K562 (cell line): ENCODE measurements around the gene RBM20. TPM values are rescaled to one million over a fixed set of nuclear protein-coding genes. Genes with fewer than 3 reads are reported as not detected.

Experiments
- ARID2 ChIP-seq: fragments of 450-650 bp; IDR thresholded peaks from 2 replicates; pipeline ENCODE4 v1.6.1; 2017; ENCODE audit warnings: antibody characterized with exemption, mild to moderate bottlenecking
- ATF3 ChIP-seq, 2 experiments: fragments of 450-650 bp in 1 of 2; sonication (generic) in 1 of 2; formaldehyde crosslinking in 1 of 2; IDR thresholded peaks in 1 of 2; conservative IDR thresholded peaks in 1 of 2; 2 replicates each; pipeline versions ENCODE4 v1.6.1 to v1.8.1; 2016 to 2023; ENCODE audit warnings: mild to moderate bottlenecking in 2 of 2, moderate library complexity in 2 of 2, inconsistent platforms in 1 of 2, missing genetic modification reagents in 1 of 2
- CBX3 ChIP-seq, 2 experiments: IDR thresholded peaks; 1 replicate in 1 of 2; 2 replicates in 1 of 2; pipeline ENCODE4 v1.6.1; 2012; ENCODE audit warnings: inconsistent platforms in 2 of 2, low read length in 2 of 2, borderline replicate concordance in 1 of 2, control low read depth in 1 of 2
- ETS1 ChIP-seq: conservative IDR thresholded peaks from 2 replicates; pipeline ENCODE4 v1.6.1; 2011; ENCODE audit warnings: low read depth, mild to moderate bottlenecking, low read length; ENCODE audit not compliant: control insufficient read depth
- GTF2A2 ChIP-seq: IDR thresholded peaks from 2 replicates; pipeline ENCODE4 v1.6.1; 2016; ENCODE audit warnings: mild to moderate bottlenecking, missing genetic modification characterization, missing compliant biosample characterization
- HNRNPUL1 ChIP-seq: fragments of 200-400 bp; formaldehyde crosslinking; IDR thresholded peaks from 2 replicates; pipeline ENCODE4 v1.6.1; 2017; ENCODE audit warnings: low read length
- MAZ ChIP-seq, 2 experiments: fragments of 450-650 bp in 1 of 2; sonication (generic) in 1 of 2; formaldehyde crosslinking; IDR thresholded peaks in 1 of 2; conservative IDR thresholded peaks in 1 of 2; 2 replicates each; pipeline versions ENCODE4 v1.4.0 to v1.5.0; 2020; ENCODE audit warnings: mild to moderate bottlenecking in 1 of 2, missing genetic modification reagents in 1 of 2
- MCM2 ChIP-seq: fragments of 450-650 bp; IDR thresholded peaks from 2 replicates; pipeline ENCODE4 v1.6.1; 2017; ENCODE audit warnings: low read depth, mild to moderate bottlenecking
- NELFE ChIP-seq: IDR thresholded peaks from 2 replicates; pipeline ENCODE4 v1.6.1; 2011; ENCODE audit warnings: mild to moderate bottlenecking; ENCODE audit not compliant: insufficient read depth, insufficient read length
- NFRKB ChIP-seq: fragments of 450-650 bp; IDR thresholded peaks from 2 replicates; pipeline ENCODE4 v1.6.1; 2016; ENCODE audit warnings: low read depth
- NR2C1 ChIP-seq, 2 experiments: fragments of 450-650 bp; IDR thresholded peaks; 2 replicates each; pipeline ENCODE4 v1.6.1; 2017; ENCODE audit warnings: mild to moderate bottlenecking in 2 of 2, antibody characterized with exemption in 1 of 2, inconsistent platforms in 1 of 2, missing compliant biosample characterization in 1 of 2, missing genetic modification characterization in 1 of 2
- NRF1 ChIP-seq, 2 experiments: fragments of 450-650 bp; IDR thresholded peaks in 1 of 2; conservative IDR thresholded peaks in 1 of 2; 2 replicates each; pipeline ENCODE4 v1.6.1; 2014; ENCODE audit warnings: mild to moderate bottlenecking in 2 of 2
- RBM22 ChIP-seq: fragments of 200-400 bp; formaldehyde crosslinking; IDR thresholded peaks from 2 replicates; pipeline ENCODE4 v1.6.1; 2018; ENCODE audit warnings: low read length, low read depth; ENCODE audit not compliant: poor library complexity, severe bottlenecking
- SREBF1 ChIP-seq: fragments of 150-350 bp; IDR thresholded peaks from 2 replicates; pipeline ENCODE4 v1.6.1; 2014; ENCODE audit warnings: antibody characterized with exemption, low read depth, low read length, borderline replicate concordance
- SRSF3 ChIP-seq: fragments of 200-400 bp; formaldehyde crosslinking; IDR thresholded peaks from 2 replicates; pipeline ENCODE4 v1.6.1; 2016; ENCODE audit warnings: mild to moderate bottlenecking, low read length, moderate library complexity; ENCODE audit not compliant: insufficient read depth
- XRCC5 ChIP-seq: fragments of 200-400 bp; formaldehyde crosslinking; IDR thresholded peaks from 2 replicates; pipeline ENCODE4 v1.6.1; 2017; ENCODE audit warnings: low read depth, mild to moderate bottlenecking, low read length
- ZNF175 ChIP-seq: fragments of 200-800 bp; sonication (Bioruptor generic); IDR thresholded peaks from 2 replicates; pipeline ENCODE4 v1.6.1; 2016; ENCODE audit warnings: low read depth, mild to moderate bottlenecking, missing genetic modification characterization, missing compliant biosample characterization
- polyA plus RNA-seq, 8 experiments: library from polyadenylated mRNA; depleted of rRNA in 4 of 8; stranded (reverse) in 5 of 8; unstranded in 3 of 8; fragments of >200 nt; fragmentation: Nextera tagmentation in 2 of 8; fragmentation: Illumina TruSeq in 1 of 8; extraction: Ambion mirVana in 2 of 8; extraction: Trizol in 1 of 8; gene quantifications; 2 replicates each; pipeline versions ENCODE4 v1.2.1 to v1.2.3, GENCODE V29; 2011 to 2014; ENCODE audit warnings: inconsistent platforms in 1 of 8, missing spikeins in 1 of 8
- total RNA-seq, 7 experiments: library from RNA; depleted of rRNA in 6 of 7; stranded (reverse); fragments of >200 nt in 6 of 7; fragmentation: Illumina TruSeq in 2 of 7; extraction: Trizol in 2 of 7; gene quantifications; 2 replicates each; pipeline versions ENCODE4 v1.2.1 to v1.2.3, GENCODE V29; 2011 to 2021; ENCODE audit warnings: low replicate concordance in 1 of 7
- TF ChIP-seq, protein P1 (sequence below): sonication (generic); formaldehyde crosslinking; IDR thresholded peaks from 2 replicates; pipeline ENCODE4 v1.8.1; 2023; ENCODE audit warnings: mild to moderate bottlenecking, missing genetic modification reagents, moderate library complexity
- TF ChIP-seq, protein P2 (sequence below): fragments of 450-650 bp; IDR thresholded peaks from 2 replicates; pipeline ENCODE4 v1.6.1; 2018; ENCODE audit not compliant: partially characterized antibody

Gene RBM20
- total and polyA plus RNA-seq, 9 of the 15 experiments (the other 6 are each of a cell fraction or from before 2014, with no cell fraction given): 0.63 to 5.7 (median 3.2) TPM

- TF ChIP-seq ATF3 (IDR thresholded peaks at IDR 0.05) (no peak), ATF3 (CRISPR knock-in tag; conservative IDR thresholded peaks at IDR 0.05) (0 out of 2 replicates have a peak, but pooled peaks have one; percentile 34), SRSF3 (no peak), HNRNPUL1 (no peak), SREBF1 (no peak), GTF2A2 (tag) (no peak), ARID2 (no peak), MCM2 (no peak), RBM22 (peak; percentile 37), NELFE (no peak), MAZ (CRISPR knock-in tag; conservative IDR thresholded peaks at IDR 0.05 in 1 of 2, IDR thresholded peaks at IDR 0.05 in 1 of 2) (peak; percentile 51 to 84; a peak in 3 of 4 replicates), CBX3 (IDR thresholded peaks at IDR 0.05; ENCODE audit: borderline replicate concordance in 1 of 2, low read length in 2 of 2) (peak in 1 of 2 experiments; percentile 37; a peak in 1 of 3 replicates), XRCC5 (no peak), NRF1 (conservative IDR thresholded peaks at IDR 0.05 in 1 of 2, IDR thresholded peaks at IDR 0.05 in 1 of 2) (peak in 1 of 2 experiments; percentile 35; a peak in 3 of 4 replicates), NR2C1 (IDR thresholded peaks at IDR 0.05) (no peak), NR2C1 (tag; IDR thresholded peaks at IDR 0.05) (no peak), NFRKB (no peak), ETS1 (no peak), ZNF175 (CRISPR knock-in tag) (no peak)
- TF ChIP-seq, protein P1, sequence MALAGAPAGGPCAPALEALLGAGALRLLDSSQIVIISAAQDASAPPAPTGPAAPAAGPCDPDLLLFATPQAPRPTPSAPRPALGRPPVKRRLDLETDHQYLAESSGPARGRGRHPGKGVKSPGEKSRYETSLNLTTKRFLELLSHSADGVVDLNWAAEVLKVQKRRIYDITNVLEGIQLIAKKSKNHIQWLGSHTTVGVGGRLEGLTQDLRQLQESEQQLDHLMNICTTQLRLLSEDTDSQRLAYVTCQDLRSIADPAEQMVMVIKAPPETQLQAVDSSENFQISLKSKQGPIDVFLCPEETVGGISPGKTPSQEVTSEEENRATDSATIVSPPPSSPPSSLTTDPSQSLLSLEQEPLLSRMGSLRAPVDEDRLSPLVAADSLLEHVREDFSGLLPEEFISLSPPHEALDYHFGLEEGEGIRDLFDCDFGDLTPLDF: no peak
- TF ChIP-seq, protein P2, sequence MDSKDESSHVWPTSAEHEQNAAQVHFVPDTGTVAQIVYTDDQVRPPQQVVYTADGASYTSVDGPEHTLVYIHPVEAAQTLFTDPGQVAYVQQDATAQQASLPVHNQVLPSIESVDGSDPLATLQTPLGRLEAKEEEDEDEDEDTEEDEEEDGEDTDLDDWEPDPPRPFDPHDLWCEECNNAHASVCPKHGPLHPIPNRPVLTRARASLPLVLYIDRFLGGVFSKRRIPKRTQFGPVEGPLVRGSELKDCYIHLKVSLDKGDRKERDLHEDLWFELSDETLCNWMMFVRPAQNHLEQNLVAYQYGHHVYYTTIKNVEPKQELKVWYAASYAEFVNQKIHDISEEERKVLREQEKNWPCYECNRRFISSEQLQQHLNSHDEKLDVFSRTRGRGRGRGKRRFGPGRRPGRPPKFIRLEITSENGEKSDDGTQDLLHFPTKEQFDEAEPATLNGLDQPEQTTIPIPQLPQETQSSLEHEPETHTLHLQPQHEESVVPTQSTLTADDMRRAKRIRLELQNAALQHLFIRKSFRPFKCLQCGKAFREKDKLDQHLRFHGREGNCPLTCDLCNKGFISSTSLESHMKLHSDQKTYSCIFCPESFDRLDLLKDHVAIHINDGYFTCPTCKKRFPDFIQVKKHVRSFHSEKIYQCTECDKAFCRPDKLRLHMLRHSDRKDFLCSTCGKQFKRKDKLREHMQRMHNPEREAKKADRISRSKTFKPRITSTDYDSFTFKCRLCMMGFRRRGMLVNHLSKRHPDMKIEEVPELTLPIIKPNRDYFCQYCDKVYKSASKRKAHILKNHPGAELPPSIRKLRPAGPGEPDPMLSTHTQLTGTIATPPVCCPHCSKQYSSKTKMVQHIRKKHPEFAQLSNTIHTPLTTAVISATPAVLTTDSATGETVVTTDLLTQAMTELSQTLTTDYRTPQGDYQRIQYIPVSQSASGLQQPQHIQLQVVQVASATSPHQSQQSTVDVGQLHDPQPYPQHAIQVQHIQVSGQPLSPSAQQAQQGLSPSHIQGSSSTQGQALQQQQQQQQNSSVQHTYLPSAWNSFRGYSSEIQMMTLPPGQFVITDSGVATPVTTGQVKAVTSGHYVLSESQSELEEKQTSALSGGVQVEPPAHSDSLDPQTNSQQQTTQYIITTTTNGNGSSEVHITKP: peak; percentile 15
Measured at GRCh38 chr10:110671788-110672579, 27.8 kb downstream of the RBM20 start (continued).
